Measurements from ENCODE around the gene BTBD8. TPM values are rescaled to one million over a fixed set of nuclear protein-coding genes. Genes with fewer than 3 reads are reported as not detected.

BTBD8 gene
- total RNA-seq, 1 donor: 5.8 TPM

DNA sequence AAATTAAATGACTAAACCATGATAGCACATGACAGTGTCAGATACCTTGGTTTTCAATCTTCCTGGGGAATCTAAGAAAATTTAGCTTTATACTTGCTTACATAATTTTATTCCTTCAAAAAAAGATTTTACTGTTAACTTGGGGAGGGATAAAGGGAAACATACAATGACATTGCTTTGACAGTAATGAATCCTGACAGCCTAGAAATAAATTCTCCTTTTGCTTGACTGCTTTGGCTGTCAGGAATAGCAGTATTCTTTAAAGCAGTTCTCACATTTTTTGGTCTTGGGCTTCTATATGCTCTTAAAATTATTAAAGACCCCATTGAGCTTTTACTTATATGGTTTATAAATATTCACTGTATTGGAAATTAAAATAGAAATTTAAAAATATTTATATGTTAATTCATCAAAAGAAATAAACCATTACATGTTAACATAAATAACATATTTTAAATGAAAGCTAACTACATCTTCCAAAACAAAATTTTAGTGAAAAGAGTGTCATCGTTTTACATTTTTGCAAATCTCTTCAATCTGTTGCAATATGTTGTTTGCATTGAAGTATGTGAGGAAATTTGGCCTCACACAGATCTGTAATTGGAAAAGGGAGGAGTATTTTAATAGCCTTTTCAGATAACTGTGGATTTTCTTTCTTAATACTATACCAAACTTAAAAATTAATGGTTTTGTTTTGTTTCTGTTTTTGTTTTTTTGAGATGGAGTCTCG, 34.2 kb upstream of the BTBD8 start:
- H2AFZ ChIP-seq (ENCODE audit: low read length): no peak overlapping the region
- no peaks in the 10 kb centered on the region for H3K4me1 ChIP-seq (ENCODE audit: insufficient read depth, low read length)
- H3K27me3 ChIP-seq (ENCODE audit: insufficient read depth, low read length): no peaks in the 10 kb centered on the region
- H3K79me2 ChIP-seq (ENCODE audit: insufficient read depth, low read length): no peaks in the 10 kb centered on the region
- H3K36me3 ChIP-seq (ENCODE audit: insufficient read depth, low read length): no peaks in the 10 kb centered on the region
- no peaks in the 10 kb centered on the region for H4K20me1 ChIP-seq (ENCODE audit: insufficient read depth, low read length)
- no peak overlapping the region for H3K4me3 ChIP-seq (ENCODE audit: insufficient read depth, low read length)
- no peaks in the 10 kb centered on the region for H3K9me3 ChIP-seq (ENCODE audit: low read depth, low read length)
- DNase-seq (ENCODE audit: insufficient read length, low spot score, missing footprints): no peak
- no peak overlapping the region for H3K27ac ChIP-seq (ENCODE audit: low read depth, low read length)
- TF ChIP-seq, protein P1, sequence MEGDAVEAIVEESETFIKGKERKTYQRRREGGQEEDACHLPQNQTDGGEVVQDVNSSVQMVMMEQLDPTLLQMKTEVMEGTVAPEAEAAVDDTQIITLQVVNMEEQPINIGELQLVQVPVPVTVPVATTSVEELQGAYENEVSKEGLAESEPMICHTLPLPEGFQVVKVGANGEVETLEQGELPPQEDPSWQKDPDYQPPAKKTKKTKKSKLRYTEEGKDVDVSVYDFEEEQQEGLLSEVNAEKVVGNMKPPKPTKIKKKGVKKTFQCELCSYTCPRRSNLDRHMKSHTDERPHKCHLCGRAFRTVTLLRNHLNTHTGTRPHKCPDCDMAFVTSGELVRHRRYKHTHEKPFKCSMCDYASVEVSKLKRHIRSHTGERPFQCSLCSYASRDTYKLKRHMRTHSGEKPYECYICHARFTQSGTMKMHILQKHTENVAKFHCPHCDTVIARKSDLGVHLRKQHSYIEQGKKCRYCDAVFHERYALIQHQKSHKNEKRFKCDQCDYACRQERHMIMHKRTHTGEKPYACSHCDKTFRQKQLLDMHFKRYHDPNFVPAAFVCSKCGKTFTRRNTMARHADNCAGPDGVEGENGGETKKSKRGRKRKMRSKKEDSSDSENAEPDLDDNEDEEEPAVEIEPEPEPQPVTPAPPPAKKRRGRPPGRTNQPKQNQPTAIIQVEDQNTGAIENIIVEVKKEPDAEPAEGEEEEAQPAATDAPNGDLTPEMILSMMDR (IDR thresholded peaks at IDR 0.05; ENCODE audit: extremely low read depth, low read depth, low read length): no peak
- no peak overlapping the region for H3K4me2 ChIP-seq (ENCODE audit: insufficient read depth, low read length)

DNA sequence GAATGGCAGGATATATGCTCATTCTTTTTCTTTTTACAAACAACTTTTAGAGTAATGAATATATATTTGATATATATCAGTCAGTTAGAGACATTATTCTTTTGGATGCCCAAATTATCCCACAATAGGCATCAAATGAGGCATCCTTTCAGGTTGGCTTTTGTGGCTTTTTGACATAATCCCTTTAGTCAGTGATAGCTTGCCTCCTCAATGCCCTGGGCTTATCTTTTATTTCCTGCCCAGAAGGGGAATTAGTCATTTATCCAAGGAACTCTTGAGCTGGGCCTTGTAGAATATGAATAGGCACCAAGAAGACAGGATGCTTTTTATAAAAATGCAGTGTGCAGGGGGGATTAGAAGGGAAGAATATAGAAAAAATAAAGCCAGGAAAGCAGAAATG, 28.2 kb upstream of the BTBD8 start:
- Histone ChIP-seq H3K4me3 (ENCODE audit: insufficient read depth, low read length) (no peak overlapping the region), H3K27me3 (ENCODE audit: insufficient read depth, low read length) (no peaks in the 10 kb centered on the region), H4K20me1 (ENCODE audit: insufficient read depth, low read length) (no peaks in the 10 kb centered on the region), H3K4me1 (ENCODE audit: insufficient read depth, low read length) (no peaks in the 10 kb centered on the region), H3K27ac (ENCODE audit: low read depth, low read length) (no peak overlapping the region), H2AFZ (ENCODE audit: low read length) (no peak overlapping the region), H3K79me2 (ENCODE audit: insufficient read depth, low read length) (no peaks in the 10 kb centered on the region), H3K36me3 (ENCODE audit: insufficient read depth, low read length) (no peaks in the 10 kb centered on the region), H3K4me2 (ENCODE audit: insufficient read depth, low read length) (no peak overlapping the region), H3K9me3 (ENCODE audit: low read depth, low read length) (no peaks in the 10 kb centered on the region)
- TF ChIP-seq, protein P1 (IDR thresholded peaks at IDR 0.05; ENCODE audit: extremely low read depth, low read depth, low read length): no peak
- no peak for DNase-seq (ENCODE audit: insufficient read length, low spot score, missing footprints)

DNA sequence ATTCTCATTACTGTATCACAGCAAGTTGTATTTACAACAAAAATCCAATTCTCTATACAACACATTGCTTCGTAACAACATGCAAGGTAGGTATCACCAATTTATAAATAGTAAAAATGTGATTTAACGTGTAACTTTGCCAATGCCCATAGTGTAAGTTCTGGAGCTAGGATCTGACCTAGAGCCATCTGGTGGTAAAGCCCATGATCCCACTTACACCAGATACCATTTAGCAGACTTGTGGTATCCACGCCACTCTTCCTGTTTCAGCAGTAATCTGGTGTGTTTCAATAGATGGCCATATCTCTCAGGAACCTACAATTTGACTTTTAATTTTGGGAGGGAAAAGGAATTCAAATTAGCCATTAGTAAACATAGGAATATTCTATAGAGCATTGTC, 15.1 kb upstream of the BTBD8 start:
- no peak overlapping the region for H3K27ac ChIP-seq (ENCODE audit: low read depth, low read length)
- no peak overlapping the region for H3K4me3 ChIP-seq (ENCODE audit: insufficient read depth, low read length)
- TF ChIP-seq, protein P1 (IDR thresholded peaks at IDR 0.05; ENCODE audit: extremely low read depth, low read depth, low read length): no peak
- H4K20me1 ChIP-seq (ENCODE audit: insufficient read depth, low read length): no peaks in the 10 kb centered on the region
- no peak overlapping the region for H3K4me2 ChIP-seq (ENCODE audit: insufficient read depth, low read length)
- H2AFZ ChIP-seq (ENCODE audit: low read length): no peak overlapping the region
- no peaks in the 10 kb centered on the region for H3K36me3 ChIP-seq (ENCODE audit: insufficient read depth, low read length)
- H3K9me3 ChIP-seq (ENCODE audit: low read depth, low read length): no peaks in the 10 kb centered on the region
- no peaks in the 10 kb centered on the region for H3K4me1 ChIP-seq (ENCODE audit: insufficient read depth, low read length)
- no peak for DNase-seq (ENCODE audit: insufficient read length, low spot score, missing footprints)
- no peaks in the 10 kb centered on the region for H3K27me3 ChIP-seq (ENCODE audit: insufficient read depth, low read length)
- no peaks in the 10 kb centered on the region for H3K79me2 ChIP-seq (ENCODE audit: insufficient read depth, low read length)

DNA sequence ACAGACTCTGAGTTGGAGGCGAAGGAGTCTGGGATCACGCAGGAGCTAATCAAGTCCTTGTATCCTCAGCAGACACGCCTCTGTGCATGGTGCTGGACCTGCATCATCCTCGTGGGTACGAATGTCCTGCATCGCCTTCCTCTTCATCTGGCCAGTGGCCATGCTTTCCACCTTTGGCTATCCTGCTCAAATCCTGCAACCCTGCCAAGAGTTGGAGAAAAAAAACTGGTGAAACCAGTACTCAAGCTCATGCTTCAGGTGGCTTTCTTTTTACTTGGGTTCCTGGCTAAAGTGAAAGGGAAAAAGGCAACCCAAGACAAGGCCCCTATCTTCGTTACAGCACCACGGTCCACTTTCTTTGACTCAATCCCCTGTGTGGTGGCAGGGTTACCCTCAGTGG, 13.8 kb upstream of the BTBD8 start:
- TF ChIP-seq, protein P1 (IDR thresholded peaks at IDR 0.05; ENCODE audit: extremely low read depth, low read depth, low read length): no peak
- Histone ChIP-seq H2AFZ (ENCODE audit: low read length) (no peak overlapping the region), H3K36me3 (ENCODE audit: insufficient read depth, low read length) (no peaks in the 10 kb centered on the region), H3K79me2 (ENCODE audit: insufficient read depth, low read length) (no peaks in the 10 kb centered on the region), H3K27ac (ENCODE audit: low read depth, low read length) (no peak overlapping the region), H4K20me1 (ENCODE audit: insufficient read depth, low read length) (no peaks in the 10 kb centered on the region), H3K4me3 (ENCODE audit: insufficient read depth, low read length) (no peak overlapping the region), H3K9me3 (ENCODE audit: low read depth, low read length) (no peaks in the 10 kb centered on the region), H3K4me1 (ENCODE audit: insufficient read depth, low read length) (no peaks in the 10 kb centered on the region), H3K27me3 (ENCODE audit: insufficient read depth, low read length) (no peaks in the 10 kb centered on the region), H3K4me2 (ENCODE audit: insufficient read depth, low read length) (no peak overlapping the region)
- no peak for DNase-seq (ENCODE audit: insufficient read length, low spot score, missing footprints)

Data from osteoblast (primary cell).